Activated CD4-positive, alpha-beta T cell treated with anti-CD3 and anti-CD28 coated beads, Interleukin-2, amount 50 U/mL, for 16 hours (primary cell): ENCODE measurements around the gene ECHDC3.
"Not testable (repeated sequence)": the region's sequence is repeated elsewhere in the genome, so short reads cannot be mapped to it uniquely, and the experiment has no call there.

Source experiments
- DNase-seq: peaks from one replicate; pipeline ENCODE4 v3.0.0-alpha.2; 2020

ECHDC3 gene

DNA sequence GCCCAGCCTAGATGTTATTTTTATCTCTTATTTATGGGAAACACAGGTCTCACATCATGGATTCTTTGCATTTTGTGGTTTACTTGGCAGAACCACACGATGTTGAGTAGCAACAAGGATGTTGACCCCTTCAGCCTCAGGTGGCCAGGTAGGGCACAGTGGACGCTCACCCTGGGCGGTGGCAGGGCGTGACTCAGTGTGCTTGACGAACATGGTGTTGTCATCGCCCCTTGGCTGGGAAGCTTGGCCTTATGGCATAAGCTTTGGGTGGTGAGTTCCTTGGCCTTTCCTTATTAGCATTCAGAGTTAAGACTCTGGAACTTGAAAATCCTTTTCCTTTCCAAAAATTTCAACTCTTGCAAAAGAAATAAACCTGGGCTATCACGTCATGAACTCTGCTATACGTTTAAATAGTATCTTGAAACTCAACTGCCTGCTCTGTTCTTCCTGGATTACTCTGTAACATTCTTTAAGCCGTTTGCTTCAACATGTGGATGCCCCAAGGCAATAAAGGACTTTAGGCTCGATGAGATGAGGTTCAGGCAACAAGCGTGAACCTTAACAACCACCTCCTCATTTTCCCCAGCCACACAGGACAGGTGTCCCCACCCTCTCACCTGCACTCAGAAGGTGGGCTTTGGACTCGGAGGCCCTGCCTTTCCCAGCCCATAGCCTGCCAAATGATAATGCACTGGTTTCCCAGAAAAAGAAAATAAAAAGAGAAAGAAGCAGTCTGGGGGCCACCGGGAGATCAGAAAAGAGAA, 22.5 kb upstream of the ECHDC3 start:
- no peak for DNase-seq

DNA sequence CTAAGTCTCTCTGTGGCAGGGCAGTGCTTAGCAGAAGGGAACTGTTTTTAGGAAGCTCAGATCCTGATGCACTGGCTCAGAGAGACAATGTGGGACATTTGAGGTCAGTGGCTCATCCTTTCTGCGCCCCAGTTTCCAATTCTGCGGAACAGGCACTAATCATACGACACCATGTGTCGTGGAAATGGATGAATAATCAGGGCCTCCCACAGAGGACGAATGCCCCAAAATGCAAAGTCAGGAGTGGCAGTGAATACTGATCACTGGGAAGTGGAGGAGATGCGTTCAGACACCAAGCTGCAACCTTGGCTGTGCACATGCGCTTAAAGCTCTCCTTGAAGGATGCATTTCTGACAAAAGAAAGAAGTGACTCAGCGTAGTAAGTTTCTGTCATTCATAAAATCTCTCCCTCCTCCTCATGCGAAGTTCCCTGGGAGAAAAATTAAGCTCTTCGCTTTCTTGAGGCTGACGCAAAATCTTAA, 21.9 kb upstream of the ECHDC3 start:
- DNase-seq: no peak

DNA sequence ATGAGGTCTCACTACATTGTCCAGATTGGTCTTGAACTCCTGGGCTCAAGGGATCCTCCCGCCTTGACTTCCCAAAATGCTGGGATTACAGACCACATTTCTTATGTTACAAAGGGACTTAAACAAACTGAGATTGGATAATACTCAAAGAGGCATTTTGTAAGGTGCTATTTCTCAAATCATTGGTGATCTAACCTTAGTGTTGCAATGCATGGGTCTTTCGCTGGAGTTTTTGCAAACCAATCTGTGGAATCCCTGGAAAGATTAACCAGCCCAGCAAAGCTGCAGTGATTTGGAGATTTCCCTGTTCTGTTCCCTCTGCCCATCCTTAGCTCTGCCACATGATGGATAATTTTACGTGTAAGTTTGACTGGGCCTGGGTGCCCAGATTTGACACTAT, 20.4 kb upstream of the ECHDC3 start:
- no peak for DNase-seq

DNA sequence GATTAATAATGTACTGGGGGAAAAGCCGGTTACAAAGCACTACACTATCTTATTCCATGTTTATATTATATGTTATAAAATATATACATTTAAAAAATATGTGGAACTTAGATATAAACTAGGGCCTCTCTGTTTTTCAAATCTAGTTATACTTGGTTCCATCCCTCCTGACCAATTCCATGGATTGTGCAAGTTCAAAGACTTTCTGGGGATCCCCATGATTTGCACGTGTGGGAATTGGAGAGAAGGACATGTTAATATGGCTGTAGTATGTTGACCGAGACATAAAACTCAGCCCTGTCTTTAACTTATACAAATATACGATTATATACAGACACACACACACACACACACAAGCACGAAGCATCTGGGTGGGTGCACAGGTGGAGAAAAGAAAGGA, 18.8 kb upstream of the ECHDC3 start:
- no peak for DNase-seq

DNA sequence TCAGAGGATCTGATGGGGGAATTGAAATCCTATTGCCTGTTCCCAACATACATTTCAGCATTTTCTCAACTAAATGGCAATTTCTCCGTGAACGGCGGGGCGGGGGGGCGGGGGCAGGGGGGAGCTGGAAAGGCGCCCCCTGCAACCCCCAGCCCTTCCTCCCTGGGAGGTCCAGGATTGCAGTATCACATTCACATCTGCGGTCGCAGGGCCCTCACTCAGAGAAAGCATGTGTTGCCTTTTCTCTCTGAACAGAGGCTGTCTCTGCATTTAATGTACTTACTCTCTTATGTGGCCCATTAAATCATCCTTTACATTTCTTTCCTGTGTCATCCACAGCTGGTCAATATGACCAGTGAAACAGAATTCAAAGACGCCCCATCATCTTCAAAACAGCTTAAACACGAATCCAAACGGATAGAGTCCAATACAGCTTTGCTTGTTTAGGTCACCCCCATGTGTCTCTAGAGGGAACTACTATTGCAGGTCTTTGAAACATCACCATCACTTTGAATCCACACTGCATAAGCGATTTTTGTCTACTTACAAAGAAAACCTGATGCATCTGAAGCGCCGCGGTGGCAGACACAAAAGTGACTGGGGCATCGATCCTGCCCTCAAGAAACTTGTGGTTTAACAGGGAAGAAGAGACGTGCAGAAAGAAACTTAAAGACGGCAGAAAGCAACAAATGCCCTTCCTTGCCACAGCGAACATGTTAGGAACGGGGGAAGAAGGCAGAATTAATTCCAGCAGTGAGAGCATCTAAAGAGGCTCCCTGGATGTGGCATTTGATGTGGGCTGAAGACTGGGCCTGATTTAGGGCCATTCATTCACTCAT, 17.0 kb upstream of the ECHDC3 start:
- DNase-seq: peak; percentile 16

DNA sequence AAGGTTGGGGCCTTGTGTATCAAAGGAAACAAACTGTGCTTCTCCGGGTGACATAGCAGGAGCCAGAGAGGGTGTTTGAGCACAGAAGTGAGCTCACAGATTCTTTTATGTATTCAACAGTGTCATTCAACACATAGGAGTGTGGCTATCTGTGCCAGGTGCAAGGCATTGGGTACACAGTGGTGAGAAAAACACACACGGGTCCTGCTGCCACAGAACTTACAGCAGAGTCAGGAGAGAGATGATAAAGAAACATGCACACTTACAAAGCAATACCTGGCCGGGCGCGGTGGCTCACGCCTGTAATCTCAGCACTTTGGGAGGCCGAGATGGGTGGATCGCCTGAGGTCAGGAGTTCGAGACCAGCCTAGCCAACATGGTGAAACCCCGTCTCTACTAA, 16.3 kb upstream of the ECHDC3 start:
- no peak for DNase-seq

DNA sequence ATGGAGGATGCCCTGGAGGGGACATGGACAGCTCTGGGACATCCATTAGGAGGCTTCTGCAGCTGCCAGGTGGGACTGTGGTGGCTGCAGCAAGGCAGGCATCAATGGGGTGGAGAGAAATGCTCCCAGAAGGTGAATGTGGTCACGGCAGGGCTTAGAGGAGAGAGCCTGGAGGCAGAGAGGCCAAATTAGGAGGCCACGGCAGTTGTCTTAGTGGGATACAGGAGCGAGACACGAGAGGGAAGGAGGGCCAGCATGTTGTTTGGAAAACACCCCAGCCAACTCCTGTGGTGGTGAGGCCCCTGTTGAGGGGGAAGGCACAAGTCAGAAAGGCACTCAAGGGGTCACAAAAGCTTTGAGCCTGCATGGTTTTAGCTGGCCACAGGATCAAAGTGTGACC, 14.6 kb upstream of the ECHDC3 start:
- DNase-seq: no peak

DNA sequence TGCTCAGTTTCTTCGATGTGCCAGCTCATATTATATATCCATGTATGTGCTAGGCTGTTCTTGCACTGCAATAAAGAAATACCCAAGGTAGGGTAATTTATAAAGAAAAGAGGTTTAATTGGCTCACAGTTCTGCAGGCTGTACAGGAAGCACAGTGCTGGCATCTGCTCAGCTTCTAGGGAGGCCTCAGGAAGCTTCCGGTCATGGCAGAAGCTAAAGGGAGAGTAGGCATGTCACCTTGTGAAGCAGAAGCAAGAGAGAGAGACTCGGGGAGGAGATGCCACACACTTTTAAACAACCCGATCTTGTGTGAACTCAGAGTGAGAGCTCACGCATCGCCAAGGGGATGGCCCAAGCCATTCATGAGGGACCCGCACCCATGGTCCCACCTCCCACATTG, 13.8 kb upstream of the ECHDC3 start:
- DNase-seq: no peak

DNA sequence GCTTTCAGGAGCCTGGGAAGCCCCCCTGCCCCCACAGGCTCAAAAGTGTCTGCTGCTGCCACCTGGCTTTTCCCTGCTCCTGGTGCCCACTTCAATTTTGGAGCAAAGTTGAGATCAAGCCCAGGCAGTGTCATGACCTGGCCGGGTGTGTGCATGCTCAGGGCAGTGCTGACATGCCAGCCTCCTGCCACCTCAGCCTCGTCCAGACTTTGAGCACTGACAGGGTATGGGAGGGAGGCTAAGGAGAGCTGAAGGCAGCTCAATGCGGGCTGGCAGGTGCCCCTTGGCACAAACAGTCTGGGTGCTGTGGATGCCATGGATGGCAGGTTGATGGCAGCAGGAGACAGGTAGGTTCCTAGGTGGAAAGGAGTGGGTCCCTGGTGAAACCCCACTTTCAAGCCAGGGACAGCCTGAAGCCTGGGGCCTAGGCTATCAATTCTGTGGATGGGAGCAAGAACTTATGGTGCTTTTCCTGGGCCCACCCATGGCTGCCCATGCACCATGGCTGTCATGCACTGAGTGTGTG, 12.3 kb upstream of the ECHDC3 start:
- no peak for DNase-seq

DNA sequence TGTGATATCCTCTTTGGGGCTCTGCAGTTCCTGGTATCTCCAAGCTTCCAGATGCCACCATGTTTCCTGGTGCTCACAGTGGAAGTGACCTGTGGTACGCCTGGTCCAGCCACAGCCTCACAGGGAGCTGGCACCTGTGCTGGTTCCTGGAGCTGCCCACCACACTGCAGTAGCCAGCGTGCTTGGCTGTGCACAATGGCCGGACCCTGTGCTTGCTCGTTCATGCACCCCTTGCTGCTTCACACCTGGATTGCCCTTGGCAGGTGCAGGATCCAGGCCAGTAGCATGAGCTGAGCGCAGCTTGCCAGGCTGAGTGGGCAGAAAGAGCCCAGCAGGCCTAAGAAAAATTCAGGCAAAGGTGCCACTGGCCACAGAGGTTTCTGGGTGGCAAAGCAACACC, 11.4 kb upstream of the ECHDC3 start:
- DNase-seq: no peak

DNA sequence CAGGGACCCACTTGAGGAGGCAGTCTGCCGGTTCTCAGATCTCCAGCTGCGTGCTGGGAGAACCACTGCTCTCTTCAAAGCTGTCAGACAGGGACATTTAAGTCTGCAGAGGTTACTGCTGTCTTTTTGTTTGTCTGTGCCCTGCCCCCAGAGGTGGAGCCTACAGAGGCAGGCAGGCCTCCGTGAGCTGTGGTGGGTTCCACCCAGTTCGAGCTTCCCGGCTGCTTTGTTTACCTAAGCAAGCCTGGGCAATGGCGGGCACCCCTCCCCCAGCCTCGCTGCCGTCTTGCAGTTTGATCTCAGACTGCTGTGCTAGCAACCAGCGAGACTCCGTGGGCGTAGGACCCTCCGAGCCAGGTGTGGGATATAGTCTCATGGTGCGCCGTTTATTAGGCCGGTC, 5.4 kb upstream of the ECHDC3 start:
- not testable (repeated sequence) for DNase-seq

DNA sequence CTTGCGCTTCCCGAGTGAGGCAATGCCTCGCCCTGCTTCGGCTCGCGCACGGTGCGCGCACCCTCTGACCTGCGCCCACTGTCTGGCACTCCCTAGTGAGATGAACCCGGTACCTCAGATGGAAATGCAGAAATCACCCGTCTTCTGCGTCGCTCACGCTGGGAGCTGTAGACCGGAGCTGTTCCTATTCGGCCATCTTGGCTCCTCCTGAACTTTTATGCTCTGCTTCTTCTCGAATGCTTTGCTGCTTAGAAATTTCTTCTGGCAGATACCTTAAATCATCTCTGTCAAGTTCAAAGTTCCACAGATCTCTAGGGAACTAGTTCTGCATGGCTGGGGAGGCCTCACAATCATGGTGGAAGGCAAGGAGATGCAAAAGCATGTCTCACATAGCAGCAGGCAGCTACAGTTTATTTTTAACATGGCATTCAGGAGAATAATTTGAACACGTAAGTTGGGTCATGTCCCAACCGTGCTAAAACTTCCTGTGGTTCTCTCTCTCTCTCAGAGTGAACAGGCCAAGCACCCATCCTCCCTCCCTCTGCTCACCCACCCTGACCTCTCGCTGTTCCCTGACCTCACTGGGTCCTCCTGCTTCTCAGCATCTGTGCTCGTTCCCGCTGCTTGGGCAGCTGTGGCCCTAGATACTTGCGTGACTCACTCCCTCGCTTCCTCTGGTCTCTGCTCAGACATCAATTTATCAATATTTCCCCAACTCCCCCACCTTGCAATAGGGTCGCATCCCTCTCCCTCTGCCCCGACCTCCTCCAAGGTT, 4.7 kb upstream of the ECHDC3 start:
- DNase-seq: not testable (repeated sequence)

DNA sequence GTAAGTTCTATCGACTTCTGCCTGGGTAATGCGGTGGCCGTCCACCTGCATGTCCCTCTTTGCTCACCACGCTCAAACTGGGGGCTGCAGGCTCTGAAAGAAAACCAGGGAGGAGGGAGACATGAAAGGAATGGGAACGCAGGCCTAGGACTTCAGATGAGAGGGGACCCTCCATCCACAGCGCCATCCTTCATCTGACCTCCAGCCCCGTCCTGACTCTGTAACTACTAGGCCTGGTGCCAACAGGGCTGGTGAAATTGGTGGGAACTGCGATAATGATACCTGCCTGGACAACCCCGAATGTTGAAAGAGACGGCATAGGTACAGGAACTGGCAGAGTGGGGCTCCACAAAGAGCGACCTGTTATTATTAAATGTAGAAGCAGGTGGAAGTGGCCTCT, 1.3 kb upstream of the ECHDC3 start:
- DNase-seq: no peak

DNA sequence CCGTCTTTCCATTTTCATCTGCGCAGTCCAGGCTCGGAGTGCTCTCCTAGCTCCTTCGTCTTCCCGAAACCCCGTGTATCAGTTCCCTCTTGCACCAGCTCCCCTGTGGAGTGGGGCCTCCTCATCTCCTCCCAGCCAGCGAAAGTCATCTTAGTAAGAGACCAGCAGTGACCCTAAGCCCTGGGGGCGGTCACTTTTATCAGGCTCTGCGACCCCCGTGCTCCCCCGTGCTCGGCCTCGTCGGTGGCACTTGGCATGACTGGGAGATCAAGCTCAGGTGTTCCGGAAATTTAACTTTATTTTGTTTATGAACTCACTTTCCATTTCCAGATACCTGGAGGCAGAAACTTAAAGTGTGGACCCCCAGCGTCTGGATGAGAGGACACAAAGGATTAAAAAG, 574 bp upstream of the ECHDC3 start:
- DNase-seq: no peak

DNA sequence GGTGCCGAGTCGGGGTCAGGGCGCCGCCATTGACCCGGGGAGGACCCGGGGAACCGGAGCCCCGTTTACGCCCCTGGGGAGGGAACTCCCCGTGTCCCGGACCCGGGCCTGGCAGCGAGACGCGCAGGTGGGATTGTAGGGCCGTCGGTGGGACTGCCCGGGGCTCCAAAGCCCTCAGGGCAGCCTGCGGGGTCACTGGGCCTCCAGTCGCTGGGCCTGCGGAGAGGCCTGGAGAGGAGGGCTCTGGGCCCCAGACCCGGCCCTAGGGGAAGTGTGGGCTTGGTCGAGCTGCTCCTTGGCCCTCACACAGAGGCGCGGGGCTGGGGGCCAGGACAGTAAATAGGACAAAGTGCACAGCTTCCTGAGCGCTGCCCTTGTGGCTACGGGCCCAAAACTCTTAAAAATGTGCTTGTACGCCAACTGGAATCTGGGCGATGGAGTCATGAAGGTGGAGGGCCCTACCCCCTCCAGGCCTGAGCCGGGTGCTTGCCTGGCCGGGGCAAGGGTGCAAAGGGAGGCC, 657 bp downstream of the ECHDC3 start:
- DNase-seq: no peak

DNA sequence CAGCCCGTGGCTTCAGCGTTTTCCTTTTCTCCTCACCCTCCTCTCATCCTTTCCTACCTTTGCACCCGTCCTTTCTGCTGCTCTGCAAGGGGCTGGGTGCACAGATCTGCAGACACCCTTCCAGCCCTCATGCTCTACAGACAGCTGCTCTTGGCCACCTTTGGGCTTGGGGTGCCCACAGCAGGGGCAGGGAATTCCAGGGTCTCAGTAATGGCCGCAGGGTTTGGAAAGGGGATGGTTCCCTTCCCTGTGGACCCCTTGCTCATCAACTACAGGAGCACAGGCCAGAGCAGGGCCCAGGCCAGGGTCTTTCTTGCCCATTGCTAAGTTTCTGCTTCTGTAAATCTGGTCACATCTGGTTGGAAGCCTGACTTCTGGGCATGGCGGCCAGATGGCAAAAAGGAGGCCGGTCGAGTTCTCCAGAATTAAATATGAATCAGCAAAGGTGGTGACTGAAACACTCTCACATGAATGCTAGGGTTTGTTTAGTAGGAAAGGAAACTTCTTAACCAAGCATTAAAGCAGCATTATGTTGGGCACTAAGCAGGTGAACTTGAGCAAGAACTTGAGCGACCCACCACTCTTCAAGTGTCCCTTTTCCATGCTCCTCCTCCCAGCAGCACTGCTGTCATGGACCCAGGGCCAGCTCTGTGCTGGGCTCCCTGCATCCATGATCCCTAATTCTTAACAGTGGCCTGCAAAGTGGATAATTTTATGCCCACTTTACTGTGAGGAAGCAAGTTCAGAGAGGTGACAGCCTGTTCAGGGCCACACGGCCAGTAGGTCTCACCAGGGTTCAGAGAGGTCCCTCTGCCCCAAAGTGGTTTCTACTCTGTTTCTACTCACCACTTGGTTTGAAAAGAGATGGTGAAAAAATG, 1.5 kb downstream of the ECHDC3 start:
- no peak for DNase-seq

DNA sequence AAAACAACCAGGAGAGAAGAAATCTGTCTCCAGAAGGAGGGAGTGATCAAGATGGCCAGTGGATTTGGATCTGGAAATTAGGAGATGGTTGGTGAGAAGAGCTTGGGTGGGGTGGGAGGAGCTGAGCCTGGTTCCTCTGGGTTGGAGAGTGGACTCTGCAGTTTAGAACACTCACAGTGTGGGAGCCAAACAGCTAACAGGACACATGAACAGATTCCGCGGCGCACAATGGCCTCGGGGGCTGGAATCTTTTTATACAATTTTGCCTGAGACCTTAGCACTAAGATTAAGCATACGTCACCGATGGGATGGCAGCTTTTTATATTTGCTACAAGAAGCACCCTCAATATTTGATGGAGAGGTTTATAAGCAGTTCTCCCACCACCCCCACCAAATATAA, 2.9 kb downstream of the ECHDC3 start:
- no peak for DNase-seq

DNA sequence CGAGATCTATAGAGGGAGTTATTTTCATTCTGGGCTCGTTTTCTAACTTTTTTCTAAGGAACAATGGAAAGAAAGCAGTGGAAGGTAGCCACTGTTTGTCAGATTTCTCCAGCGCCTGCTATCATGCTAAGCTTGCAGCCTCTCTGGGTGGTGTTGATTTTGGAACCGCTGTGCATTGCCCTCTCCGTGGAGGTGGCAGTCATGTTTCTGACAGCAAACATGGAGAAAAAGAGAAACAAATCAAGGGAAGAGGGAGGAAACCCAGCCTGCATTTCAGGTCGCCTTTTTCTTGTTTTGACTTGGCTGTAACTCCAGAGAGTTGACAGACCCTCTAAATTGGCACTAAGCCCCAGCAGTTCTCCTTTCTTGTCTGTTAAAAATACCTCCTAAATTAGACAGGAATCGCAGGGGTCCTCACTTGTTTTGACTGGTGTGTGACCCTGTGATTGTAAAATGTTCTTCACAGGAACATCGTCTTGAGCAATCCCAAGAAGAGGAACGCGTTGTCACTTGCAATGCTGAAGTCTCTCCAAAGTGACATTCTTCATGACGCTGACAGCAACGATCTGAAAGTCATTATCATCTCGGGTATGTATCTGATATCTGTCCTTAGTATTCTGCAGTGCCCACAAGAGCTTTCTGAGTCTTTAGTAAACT, 4.8 kb downstream of the ECHDC3 start:
- no peak for DNase-seq

DNA sequence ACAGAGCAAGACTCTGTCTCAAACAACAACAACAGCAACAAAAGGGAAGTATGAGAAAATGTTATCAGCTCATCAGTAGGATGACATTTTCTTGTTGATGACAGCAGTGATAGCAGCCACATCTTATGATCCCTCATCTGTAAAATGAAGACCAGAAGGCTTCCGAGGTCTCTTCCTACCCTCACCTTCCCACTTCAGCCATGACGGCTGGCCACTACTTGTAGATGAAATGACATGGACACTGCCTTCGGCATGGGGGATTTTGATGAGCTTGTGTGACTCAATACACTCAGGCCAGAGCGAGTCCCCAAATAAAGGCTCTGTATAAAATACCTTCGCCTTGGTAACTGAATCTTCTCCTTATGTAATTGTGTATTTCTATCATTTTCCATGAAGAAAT, 6.7 kb downstream of the ECHDC3 start:
- DNase-seq: no peak

DNA sequence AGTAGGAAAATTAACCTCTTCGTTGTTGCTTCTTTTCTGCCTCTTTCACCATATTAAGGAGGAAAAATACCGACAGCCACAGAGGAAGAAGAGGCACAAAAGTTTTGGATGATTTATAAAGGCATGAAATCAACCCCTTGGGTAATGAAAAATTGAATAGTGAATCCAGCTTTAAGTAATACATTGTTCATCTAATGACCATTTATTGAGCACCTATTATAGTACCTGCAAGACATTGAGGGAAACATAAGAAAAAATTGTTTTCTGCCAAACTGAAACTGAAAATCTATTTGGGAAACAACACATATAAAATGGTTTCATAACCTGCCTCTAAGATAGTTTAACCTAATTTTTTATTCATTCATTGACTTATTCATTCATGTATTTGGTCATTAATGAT, 8.2 kb downstream of the ECHDC3 start:
- no peak for DNase-seq

DNA sequence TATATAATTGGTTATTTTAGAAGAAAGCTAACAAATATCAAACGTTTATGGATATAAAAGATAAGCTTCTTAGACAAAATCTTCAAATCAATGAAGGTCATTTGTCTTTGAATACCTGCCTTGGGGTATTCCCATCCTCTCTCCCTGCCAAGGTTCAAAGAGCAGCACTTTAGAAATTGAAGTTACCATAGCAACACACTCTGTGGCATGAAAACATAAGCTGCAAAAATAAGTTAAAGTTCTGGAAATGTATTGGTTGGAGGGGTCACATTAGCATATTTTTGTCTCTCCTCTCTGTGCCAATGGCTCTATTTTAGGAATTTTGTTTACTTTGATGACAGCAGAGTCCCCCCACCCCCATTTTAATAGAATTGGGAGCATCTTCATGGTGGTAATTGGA, 12.0 kb downstream of the ECHDC3 start:
- DNase-seq: no peak
